GM12878 (cell line): Measurements from ENCODE around the gene ANKDD1A. TPM values are rescaled to one million over a fixed set of nuclear protein-coding genes. Genes with fewer than 3 reads are reported as not detected.

Experiments
- EGR1 ChIP-seq, 2 experiments: IDR thresholded peaks; 1 replicate in 1 of 2; 2 replicates in 1 of 2; pipeline ENCODE4 v1.6.1; 2011 to 2012; ENCODE audit warnings: low read depth in 2 of 2, low read length in 2 of 2, borderline replicate concordance in 1 of 2, mild to moderate bottlenecking in 1 of 2, moderate library complexity in 1 of 2
- EZH2 ChIP-seq: IDR thresholded peaks from 2 replicates; pipeline ENCODE4 v1.6.1; 2012; ENCODE audit warnings: low read depth, mild to moderate bottlenecking, control low read depth, inconsistent platforms, low read length, borderline replicate concordance; ENCODE audit not compliant: control insufficient read depth
- HDAC2 ChIP-seq: fragments of 200-600 bp; sonication (generic); IDR thresholded peaks from 2 replicates; pipeline ENCODE4 v1.6.1; 2017
- MYB ChIP-seq: fragments of 150-350 bp; IDR thresholded peaks from 2 replicates; pipeline ENCODE4 v1.6.1; 2014; ENCODE audit warnings: mild to moderate bottlenecking, low read depth, low read length, borderline replicate concordance
- NRF1 ChIP-seq: conservative IDR thresholded peaks from 2 replicates; pipeline ENCODE4 v1.6.1; 2011; ENCODE audit warnings: mild to moderate bottlenecking, low read depth, low read length, improper control_type of control experiment
- RBBP5 ChIP-seq: fragments of 200-600 bp; sonication (generic); conservative IDR thresholded peaks from 2 replicates; pipeline ENCODE4 v1.6.1; 2016
- RUNX3 ChIP-seq: IDR thresholded peaks from 2 replicates; pipeline ENCODE4 v1.6.1; 2012; ENCODE audit warnings: low read length, inconsistent platforms
- YBX1 ChIP-seq: fragments of 450-650 bp; IDR thresholded peaks from 2 replicates; pipeline ENCODE4 v1.6.1; 2016; ENCODE audit warnings: antibody characterized with exemption
- ZNF274 ChIP-seq: IDR thresholded peaks from one replicate; pipeline ENCODE4 v1.8.0; 2011; ENCODE audit not compliant: insufficient read length, insufficient read depth
- polyA plus RNA-seq, 11 experiments: library from polyadenylated mRNA; depleted of rRNA in 4 of 11; unstranded in 6 of 11; stranded (reverse) in 5 of 11; fragments of >200 nt; fragmentation: Nextera tagmentation in 4 of 11; fragmentation: Illumina TruSeq in 1 of 11; extraction: Ambion mirVana in 4 of 11; extraction: Trizol in 1 of 11; gene quantifications; 1 replicate in 1 of 11; 2 replicates in 10 of 11; pipeline versions ENCODE4 v1.2.1 to v1.2.3, GENCODE V29; 2011 to 2016; ENCODE audit warnings: inconsistent platforms in 2 of 11, missing spikeins in 2 of 11, low read depth in 1 of 11
- total RNA-seq, 4 experiments: library from RNA; depleted of rRNA in 3 of 4; stranded (reverse); fragments of >200 nt in 3 of 4; fragmentation: Illumina TruSeq in 1 of 4; extraction: Trizol in 1 of 4; gene quantifications; 2 replicates each; pipeline versions ENCODE4 v1.2.1 to v1.2.3, GENCODE V29; 2013 to 2021
- TF ChIP-seq, protein P1 (sequence below), 3 experiments: IDR thresholded peaks in 2 of 3; conservative IDR thresholded peaks in 1 of 3; 2 replicates each; pipeline ENCODE4 v1.5.1; 2011; ENCODE audit warnings: low read depth in 3 of 3, low read length in 3 of 3, mild to moderate bottlenecking in 3 of 3, control low read depth in 2 of 3, moderate library complexity in 2 of 3, inconsistent platforms in 1 of 3, mixed read lengths in 1 of 3; ENCODE audit not compliant: control insufficient read depth in 2 of 3, insufficient read depth in 1 of 3; ENCODE audit errors: extremely low read depth in 1 of 3
- TF ChIP-seq, protein P2 (sequence below): fragments of 450-650 bp; IDR thresholded peaks from 2 replicates; pipeline ENCODE4 v1.6.1; 2016; ENCODE audit warnings: mild to moderate bottlenecking
- TF ChIP-seq, protein P3 (sequence below): fragments of 450-650 bp; IDR thresholded peaks from 2 replicates; pipeline ENCODE4 v1.6.1; 2016; ENCODE audit warnings: mild to moderate bottlenecking
- TF ChIP-seq, protein P4 (sequence below): IDR thresholded peaks from 2 replicates; pipeline ENCODE4 v1.6.1; 2012; ENCODE audit warnings: improper control_type of control experiment, low read depth, low read length; ENCODE audit not compliant: insufficient replicate concordance
- TF ChIP-seq, protein P5 (sequence below): IDR thresholded peaks from 2 replicates; pipeline ENCODE4 v1.6.1; 2011; ENCODE audit warnings: low read depth, low read length, improper control_type of control experiment, borderline replicate concordance
- TF ChIP-seq, protein P6 (sequence below): fragments of 150-350 bp; IDR thresholded peaks from 2 replicates; pipeline ENCODE4 v1.6.1; 2016; ENCODE audit warnings: low read depth, low read length

Gene ANKDD1A
- total and polyA plus RNA-seq, 10 of the 15 experiments (the other 5 are each of a cell fraction or from before 2014, with no cell fraction given): 1.5 to 6.6 (median 4.1) TPM

DNA sequence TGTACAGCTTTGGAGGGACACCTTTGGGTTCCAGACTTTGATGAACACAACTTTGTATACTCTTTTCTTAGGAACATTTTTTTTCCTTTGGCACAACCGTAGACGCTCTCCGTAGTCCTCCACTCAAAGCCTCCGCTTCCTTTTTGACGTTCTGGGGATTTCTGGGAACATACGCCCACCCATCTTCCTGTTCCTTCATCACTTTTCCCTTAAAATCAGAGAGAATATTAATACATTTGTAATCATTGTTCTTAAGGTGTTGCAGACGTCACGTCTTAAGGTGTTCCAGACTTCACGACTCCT is 78.4 kb downstream of the ANKDD1A start (continued):
- TF ChIP-seq YBX1: no peak
- TF ChIP-seq NRF1: no peak
- TF ChIP-seq RUNX3: no peak; the same call in 1 of the 2 replicates
- TF ChIP-seq, protein P1, sequence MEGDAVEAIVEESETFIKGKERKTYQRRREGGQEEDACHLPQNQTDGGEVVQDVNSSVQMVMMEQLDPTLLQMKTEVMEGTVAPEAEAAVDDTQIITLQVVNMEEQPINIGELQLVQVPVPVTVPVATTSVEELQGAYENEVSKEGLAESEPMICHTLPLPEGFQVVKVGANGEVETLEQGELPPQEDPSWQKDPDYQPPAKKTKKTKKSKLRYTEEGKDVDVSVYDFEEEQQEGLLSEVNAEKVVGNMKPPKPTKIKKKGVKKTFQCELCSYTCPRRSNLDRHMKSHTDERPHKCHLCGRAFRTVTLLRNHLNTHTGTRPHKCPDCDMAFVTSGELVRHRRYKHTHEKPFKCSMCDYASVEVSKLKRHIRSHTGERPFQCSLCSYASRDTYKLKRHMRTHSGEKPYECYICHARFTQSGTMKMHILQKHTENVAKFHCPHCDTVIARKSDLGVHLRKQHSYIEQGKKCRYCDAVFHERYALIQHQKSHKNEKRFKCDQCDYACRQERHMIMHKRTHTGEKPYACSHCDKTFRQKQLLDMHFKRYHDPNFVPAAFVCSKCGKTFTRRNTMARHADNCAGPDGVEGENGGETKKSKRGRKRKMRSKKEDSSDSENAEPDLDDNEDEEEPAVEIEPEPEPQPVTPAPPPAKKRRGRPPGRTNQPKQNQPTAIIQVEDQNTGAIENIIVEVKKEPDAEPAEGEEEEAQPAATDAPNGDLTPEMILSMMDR (IDR thresholded peaks at IDR 0.05 in 2 of 3, conservative IDR thresholded peaks at IDR 0.05 in 1 of 3; ENCODE audit: control insufficient read depth in 2 of 3, extremely low read depth in 1 of 3, insufficient read depth in 1 of 3, low read depth in 3 of 3, low read length in 3 of 3): no peak
- TF ChIP-seq, protein P2, sequence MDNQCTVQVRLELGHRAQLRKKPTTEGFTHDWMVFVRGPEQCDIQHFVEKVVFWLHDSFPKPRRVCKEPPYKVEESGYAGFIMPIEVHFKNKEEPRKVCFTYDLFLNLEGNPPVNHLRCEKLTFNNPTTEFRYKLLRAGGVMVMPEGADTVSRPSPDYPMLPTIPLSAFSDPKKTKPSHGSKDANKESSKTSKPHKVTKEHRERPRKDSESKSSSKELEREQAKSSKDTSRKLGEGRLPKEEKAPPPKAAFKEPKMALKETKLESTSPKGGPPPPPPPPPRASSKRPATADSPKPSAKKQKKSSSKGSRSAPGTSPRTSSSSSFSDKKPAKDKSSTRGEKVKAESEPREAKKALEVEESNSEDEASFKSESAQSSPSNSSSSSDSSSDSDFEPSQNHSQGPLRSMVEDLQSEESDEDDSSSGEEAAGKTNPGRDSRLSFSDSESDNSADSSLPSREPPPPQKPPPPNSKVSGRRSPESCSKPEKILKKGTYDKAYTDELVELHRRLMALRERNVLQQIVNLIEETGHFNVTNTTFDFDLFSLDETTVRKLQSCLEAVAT: 0 out of 2 replicates have a peak, but pooled peaks have one; percentile 33
- TF ChIP-seq EZH2: no peak
- no peak for TF ChIP-seq EGR1 (IDR thresholded peaks at IDR 0.05; ENCODE audit: borderline replicate concordance in 1 of 2, low read depth in 2 of 2, low read length in 2 of 2)
- TF ChIP-seq, protein P3, sequence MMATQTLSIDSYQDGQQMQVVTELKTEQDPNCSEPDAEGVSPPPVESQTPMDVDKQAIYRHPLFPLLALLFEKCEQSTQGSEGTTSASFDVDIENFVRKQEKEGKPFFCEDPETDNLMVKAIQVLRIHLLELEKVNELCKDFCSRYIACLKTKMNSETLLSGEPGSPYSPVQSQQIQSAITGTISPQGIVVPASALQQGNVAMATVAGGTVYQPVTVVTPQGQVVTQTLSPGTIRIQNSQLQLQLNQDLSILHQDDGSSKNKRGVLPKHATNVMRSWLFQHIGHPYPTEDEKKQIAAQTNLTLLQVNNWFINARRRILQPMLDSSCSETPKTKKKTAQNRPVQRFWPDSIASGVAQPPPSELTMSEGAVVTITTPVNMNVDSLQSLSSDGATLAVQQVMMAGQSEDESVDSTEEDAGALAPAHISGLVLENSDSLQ: peak; percentile 47; the same call in 1 of the 2 replicates
- TF ChIP-seq, protein P4, sequence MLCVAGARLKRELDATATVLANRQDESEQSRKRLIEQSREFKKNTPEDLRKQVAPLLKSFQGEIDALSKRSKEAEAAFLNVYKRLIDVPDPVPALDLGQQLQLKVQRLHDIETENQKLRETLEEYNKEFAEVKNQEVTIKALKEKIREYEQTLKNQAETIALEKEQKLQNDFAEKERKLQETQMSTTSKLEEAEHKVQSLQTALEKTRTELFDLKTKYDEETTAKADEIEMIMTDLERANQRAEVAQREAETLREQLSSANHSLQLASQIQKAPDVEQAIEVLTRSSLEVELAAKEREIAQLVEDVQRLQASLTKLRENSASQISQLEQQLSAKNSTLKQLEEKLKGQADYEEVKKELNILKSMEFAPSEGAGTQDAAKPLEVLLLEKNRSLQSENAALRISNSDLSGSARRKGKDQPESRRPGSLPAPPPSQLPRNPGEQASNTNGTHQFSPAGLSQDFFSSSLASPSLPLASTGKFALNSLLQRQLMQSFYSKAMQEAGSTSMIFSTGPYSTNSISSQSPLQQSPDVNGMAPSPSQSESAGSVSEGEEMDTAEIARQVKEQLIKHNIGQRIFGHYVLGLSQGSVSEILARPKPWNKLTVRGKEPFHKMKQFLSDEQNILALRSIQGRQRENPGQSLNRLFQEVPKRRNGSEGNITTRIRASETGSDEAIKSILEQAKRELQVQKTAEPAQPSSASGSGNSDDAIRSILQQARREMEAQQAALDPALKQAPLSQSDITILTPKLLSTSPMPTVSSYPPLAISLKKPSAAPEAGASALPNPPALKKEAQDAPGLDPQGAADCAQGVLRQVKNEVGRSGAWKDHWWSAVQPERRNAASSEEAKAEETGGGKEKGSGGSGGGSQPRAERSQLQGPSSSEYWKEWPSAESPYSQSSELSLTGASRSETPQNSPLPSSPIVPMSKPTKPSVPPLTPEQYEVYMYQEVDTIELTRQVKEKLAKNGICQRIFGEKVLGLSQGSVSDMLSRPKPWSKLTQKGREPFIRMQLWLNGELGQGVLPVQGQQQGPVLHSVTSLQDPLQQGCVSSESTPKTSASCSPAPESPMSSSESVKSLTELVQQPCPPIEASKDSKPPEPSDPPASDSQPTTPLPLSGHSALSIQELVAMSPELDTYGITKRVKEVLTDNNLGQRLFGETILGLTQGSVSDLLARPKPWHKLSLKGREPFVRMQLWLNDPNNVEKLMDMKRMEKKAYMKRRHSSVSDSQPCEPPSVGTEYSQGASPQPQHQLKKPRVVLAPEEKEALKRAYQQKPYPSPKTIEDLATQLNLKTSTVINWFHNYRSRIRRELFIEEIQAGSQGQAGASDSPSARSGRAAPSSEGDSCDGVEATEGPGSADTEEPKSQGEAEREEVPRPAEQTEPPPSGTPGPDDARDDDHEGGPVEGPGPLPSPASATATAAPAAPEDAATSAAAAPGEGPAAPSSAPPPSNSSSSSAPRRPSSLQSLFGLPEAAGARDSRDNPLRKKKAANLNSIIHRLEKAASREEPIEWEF: peak; percentile 66
- TF ChIP-seq HDAC2: no peak
- no peak for TF ChIP-seq RBBP5
- TF ChIP-seq, protein P5, sequence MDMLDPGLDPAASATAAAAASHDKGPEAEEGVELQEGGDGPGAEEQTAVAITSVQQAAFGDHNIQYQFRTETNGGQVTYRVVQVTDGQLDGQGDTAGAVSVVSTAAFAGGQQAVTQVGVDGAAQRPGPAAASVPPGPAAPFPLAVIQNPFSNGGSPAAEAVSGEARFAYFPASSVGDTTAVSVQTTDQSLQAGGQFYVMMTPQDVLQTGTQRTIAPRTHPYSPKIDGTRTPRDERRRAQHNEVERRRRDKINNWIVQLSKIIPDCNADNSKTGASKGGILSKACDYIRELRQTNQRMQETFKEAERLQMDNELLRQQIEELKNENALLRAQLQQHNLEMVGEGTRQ: no peak
- TF ChIP-seq, protein P6, sequence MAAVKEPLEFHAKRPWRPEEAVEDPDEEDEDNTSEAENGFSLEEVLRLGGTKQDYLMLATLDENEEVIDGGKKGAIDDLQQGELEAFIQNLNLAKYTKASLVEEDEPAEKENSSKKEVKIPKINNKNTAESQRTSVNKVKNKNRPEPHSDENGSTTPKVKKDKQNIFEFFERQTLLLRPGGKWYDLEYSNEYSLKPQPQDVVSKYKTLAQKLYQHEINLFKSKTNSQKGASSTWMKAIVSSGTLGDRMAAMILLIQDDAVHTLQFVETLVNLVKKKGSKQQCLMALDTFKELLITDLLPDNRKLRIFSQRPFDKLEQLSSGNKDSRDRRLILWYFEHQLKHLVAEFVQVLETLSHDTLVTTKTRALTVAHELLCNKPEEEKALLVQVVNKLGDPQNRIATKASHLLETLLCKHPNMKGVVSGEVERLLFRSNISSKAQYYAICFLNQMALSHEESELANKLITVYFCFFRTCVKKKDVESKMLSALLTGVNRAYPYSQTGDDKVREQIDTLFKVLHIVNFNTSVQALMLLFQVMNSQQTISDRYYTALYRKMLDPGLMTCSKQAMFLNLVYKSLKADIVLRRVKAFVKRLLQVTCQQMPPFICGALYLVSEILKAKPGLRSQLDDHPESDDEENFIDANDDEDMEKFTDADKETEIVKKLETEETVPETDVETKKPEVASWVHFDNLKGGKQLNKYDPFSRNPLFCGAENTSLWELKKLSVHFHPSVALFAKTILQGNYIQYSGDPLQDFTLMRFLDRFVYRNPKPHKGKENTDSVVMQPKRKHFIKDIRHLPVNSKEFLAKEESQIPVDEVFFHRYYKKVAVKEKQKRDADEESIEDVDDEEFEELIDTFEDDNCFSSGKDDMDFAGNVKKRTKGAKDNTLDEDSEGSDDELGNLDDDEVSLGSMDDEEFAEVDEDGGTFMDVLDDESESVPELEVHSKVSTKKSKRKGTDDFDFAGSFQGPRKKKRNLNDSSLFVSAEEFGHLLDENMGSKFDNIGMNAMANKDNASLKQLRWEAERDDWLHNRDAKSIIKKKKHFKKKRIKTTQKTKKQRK: no peak
- no peak for TF ChIP-seq ZNF274
- no peak for TF ChIP-seq MYB
